Left colon (tissue), 2 donors: ENCODE results near the gene PLD6. TPM values are rescaled to one million over a fixed set of nuclear protein-coding genes. Genes with fewer than 3 reads are reported as not detected.

Source experiments
- total RNA-seq, 2 donors: library from RNA; stranded (reverse); fragmentation: NEBNext Ultra II Directional; extraction: Animal tissue kit (Norgen Biotek cat#: 25700); gene quantifications; one replicate each; pipeline ENCODE4 v1.2.1, GENCODE V29; 2021
- donor health status: DM: no; HTN: no; CAD: no.
- donor health status: DM: yes; HTN: yes; CAD: no.

The PLD6 gene
- total RNA-seq, 2 donors from 2014 or later = 0.98 to 1.3 TPM

Other genes with a start within 250 kb of the PLD6 start
- gene TNFRSF13B, start 234.2 kb downstream of the PLD6 start, total RNA-seq = 1 to 10 TPM in 1 of 2 donors, under 1 TPM in 1; 0.79 to 1.4 TPM
- gene MPRIP, start 163.9 kb downstream of the PLD6 start, total RNA-seq = 100 to 1,000 TPM; 160 to 169 TPM
- 10 to 100 TPM; 46.9 to 50.1 TPM for gene FLCN, start 30.8 kb upstream of the PLD6 start, total RNA-seq
- gene COPS3, start 74.9 kb upstream of the PLD6 start, total RNA-seq = 10 to 100 TPM; 33.8 to 40.7 TPM
- 1 to 10 TPM; 1.6 TPM for gene NT5M, start 97.0 kb upstream of the PLD6 start, total RNA-seq